T47D (cell line): ENCODE measurements around the gene PRDM5.
A peak's percentile ranks its signal among the peaks of the same experiment; 100 is the strongest.

Experiments
- DNase-seq, 2 experiments: peaks; one replicate each; pipeline versions ENCODE4 v3.0.0 to v3.0.0-alpha.2; 2011 to 2012; ENCODE audit warnings: low read depth in 1 of 2, low spot score in 1 of 2
- JUND ChIP-seq: IDR thresholded peaks from 2 replicates; pipeline ENCODE4 v1.6.1; 2012; ENCODE audit warnings: low read depth
- in situ Hi-C: cut with HindIII; loops from 2 replicates; pipeline ENCODE4 v1.10.0; 2016; ENCODE audit warnings: low sequenced_read_pairs, low pct_unique_long_range_greater_than_20kb

Gene PRDM5

GRCh38 chr4:120895554-120895953 lies 27.0 kb downstream of the PRDM5 start:
- DNase-seq, result no peak
- TF ChIP-seq JUND, result no peak
- in situ Hi-C loops, result no loop called here

GRCh38 chr4:120893314-120893713 lies 29.2 kb downstream of the PRDM5 start:
- no peak for TF ChIP-seq JUND
- in situ Hi-C loops, result no loop called here
- DNase-seq, result no peak

- no peak for DNase-seq
- in situ Hi-C loops, result no loop called here
- TF ChIP-seq JUND, result no peak
Observed at GRCh38 chr4:120886191-120886590, 36.3 kb downstream of the PRDM5 start.

GRCh38 chr4:120881846-120882245 lies 40.7 kb downstream of the PRDM5 start:
- in situ Hi-C loops, result no loop called here
- no peak for TF ChIP-seq JUND

GRCh38 chr4:120881351-120881750 lies 41.2 kb downstream of the PRDM5 start:
- in situ Hi-C loops, result no loop called here
- TF ChIP-seq JUND, result no peak
- DNase-seq, result no peak

More at GRCh38 chr4:120881846-120882245, 40.7 kb downstream of the PRDM5 start:
- no peak for DNase-seq

- in situ Hi-C loops, result no loop called here
- TF ChIP-seq JUND, result no peak
- no peak for DNase-seq
Observed at GRCh38 chr4:120877021-120877420, 45.5 kb downstream of the PRDM5 start.

GRCh38 chr4:120874792-120875774 lies 47.4 kb downstream of the PRDM5 start:
- DNase-seq, result no peak
- TF ChIP-seq JUND, result no peak
- in situ Hi-C loops, result no loop called here

GRCh38 chr4:120873554-120873953 lies 49.0 kb downstream of the PRDM5 start:
- no peak for TF ChIP-seq JUND
- no peak for DNase-seq
- in situ Hi-C loops, result no loop called here

GRCh38 chr4:120871173-120871572 lies 51.4 kb downstream of the PRDM5 start:
- in situ Hi-C loops, result no loop called here
- no peak for DNase-seq
- no peak for TF ChIP-seq JUND

GRCh38 chr4:120870279-120870673 lies 52.2 kb downstream of the PRDM5 start:
- in situ Hi-C loops, result no loop called here
- DNase-seq, result no peak
- TF ChIP-seq JUND, result no peak

GRCh38 chr4:120869613-120870278 lies 52.8 kb downstream of the PRDM5 start:
- DNase-seq, result peak in 1 of 2 experiments; percentile 30
- TF ChIP-seq JUND, result no peak
- in situ Hi-C loops, result no loop called here

- in situ Hi-C loops, result no loop called here
- no peak for TF ChIP-seq JUND
- no peak for DNase-seq
Observed at GRCh38 chr4:120867506-120867905, 55.0 kb downstream of the PRDM5 start.

- DNase-seq, result peak in 1 of 2 experiments; percentile 7
- TF ChIP-seq JUND, result no peak
- in situ Hi-C loops, result no loop called here
Observed at GRCh38 chr4:120865985-120866384, 56.5 kb downstream of the PRDM5 start.
